Hindlimb muscle (tissue), 1 donor: ENCODE data around the gene CPT1B. TPM values are rescaled to one million over a fixed set of nuclear protein-coding genes. Genes with fewer than 3 reads are reported as not detected.

ENCODE experiments used
- DNase-seq: peaks from one replicate; pipeline ENCODE4 v3.0.0-alpha.2; 2013
- polyA plus RNA-seq: library from polyadenylated mRNA; unstranded; fragments of 120-200 nt; gene quantifications from one replicate; pipeline ENCODE4 v1.2.1, GENCODE V29; 2013; ENCODE audit not compliant: insufficient read length

CPT1B gene
- polyA plus RNA-seq, 1 donor: 52.6 TPM

DNA sequence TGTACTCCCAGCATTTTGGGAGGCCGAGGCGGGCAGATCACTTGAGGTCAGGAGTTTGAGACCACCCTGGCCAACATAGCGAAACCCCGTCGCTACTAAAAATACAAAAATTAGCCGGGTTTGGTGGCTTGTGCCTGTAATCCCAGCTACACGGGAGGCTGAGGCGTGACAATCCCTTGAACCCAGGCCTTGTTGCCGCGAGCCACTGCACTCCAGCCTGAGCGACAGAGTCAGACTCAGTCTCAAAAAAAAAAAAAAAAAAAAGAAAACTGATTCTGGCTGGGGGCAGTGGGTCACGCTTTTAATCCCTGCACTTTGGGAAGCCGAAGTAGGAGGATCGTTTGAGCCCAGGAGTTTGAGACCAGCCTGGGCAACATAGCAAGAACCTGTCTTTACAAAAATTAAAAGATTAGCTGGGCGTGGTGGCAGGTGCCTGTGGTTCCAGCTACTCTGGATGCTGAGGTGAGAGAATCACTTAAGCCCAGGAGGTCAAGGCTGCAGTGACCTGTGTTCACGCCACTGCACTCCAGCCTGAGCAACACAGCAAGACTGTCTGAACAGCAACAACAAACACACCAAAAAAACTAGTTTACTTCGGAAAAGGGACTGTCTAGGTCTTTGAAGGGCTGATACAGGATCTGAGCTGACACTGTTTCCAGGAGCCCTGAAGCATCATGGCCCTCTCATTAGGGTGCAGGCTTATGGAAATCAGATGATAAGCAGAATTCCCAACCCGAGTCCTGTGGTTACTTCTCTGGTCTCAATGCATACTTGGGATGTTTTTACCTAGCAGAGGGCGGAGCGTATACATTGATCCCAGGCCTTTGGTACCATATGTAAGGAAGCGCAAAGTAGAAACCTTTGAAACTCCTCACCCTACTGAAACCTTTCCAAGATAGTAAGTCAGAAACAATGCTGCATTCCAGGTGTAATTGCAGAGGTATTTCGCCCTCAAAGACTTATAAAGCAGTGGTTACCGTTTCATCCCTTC is 6.2 kb upstream of the CPT1B start:
- DNase-seq: no peak

DNA sequence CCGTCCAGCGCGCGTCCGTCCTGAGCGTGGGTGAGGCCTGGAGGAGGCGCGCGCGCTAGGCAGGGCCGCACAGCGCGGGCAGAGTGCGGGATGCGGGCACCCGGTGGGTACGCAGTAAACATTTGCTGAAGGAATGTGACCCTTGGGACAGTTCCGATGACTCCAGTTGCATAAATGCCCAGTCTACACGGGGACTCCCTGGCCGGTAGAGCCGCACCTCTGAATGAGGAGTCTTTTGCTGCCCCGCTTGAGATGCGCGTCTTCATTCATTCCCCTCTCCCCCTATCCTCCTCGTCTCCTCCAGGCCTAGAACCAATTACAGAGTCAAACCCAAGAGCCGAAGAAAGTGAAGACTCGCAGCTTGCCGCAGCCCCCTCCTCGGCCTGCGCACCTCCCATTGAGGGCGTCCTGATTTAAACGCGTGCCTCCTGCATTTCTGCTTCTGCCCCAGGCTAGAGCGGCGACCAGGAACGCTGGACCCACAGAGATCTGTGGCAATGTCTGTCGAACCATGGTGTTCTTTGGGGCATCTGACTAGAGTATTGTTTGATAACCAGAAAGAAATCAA is 5.2 kb upstream of the CPT1B start:
- no peak for DNase-seq

DNA sequence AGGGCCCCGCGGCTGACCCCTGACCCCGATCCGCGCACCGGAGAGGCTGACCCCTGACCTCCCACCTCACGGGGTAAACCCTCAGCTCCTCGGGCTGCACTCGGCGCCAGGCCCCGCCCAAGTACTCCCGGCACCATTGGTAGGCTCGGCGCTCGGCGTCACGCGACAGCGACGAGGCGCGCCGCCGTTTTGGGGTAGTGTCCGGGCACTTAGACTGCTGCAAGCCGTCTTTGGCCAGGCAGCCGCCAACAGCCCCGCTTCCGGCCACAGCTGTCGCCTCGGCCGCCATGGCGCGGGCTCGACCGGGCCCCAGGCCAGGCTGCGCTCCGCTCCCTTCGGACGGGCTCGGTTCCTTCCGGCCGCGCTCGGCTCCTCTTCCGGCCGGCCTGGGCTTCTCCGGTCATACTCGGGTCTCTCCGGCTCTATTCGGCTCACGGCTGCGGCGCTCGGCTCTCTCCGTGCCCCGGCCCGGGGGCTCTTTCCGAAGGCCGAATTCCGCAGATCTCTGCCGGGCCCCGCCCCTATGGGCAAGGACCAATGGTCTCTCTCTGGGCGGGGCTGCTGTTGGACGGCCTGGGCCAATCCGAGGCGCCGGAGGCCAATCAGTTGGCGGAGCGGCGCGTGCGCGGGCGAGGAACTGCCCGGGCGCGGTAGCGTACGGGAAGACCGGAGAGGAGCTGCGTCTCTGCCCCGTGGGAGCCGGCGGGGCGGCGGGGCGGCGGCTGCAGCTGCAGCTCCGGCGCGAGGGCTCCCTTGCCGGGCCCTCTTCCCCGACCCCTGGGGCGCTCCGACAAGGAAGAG is 4.5 kb upstream of the CPT1B start, which contains the start of gene CHKB:
Gene CHKB, minus strand, starts transcription at position 357 of the 801 bp plus-strand sequence. Its CDS starts 68 bp downstream, at position 289.
- peak; percentile 99 for DNase-seq

DNA sequence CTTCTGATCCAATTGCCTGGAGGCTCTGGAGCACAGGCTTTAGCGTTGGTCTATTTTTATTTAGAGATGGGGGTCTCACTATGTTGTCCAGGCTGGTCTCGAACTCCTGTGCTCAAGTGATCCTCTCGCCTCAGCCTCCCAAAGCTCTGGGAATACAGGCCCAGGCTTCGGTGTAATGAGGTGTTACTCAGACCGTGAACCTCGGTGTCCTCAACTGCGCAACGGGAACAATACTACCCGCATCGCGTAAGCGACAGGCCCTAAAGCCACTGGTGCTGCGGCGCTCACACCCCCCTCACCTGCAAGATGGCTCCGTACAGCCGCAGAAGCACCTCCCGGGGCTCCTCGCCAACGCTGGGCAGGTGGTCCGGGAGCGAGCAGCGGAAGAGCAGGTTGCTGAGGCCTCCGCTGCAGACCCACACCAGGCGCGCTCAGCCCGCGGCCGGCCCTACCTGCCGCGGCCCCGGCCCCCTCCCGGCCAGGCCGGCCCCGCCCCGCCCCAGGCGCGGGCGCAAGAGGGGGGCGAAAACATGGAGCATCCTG is 3.8 kb upstream of the CPT1B start:
- DNase-seq: no peak

- no peak for DNase-seq
Observed at GRCh38 chr22:50581031-50581949, 3.1 kb upstream of the CPT1B start.

GRCh38 chr22:50579752-50580151 is 1.5 kb upstream of the CPT1B start:
- no peak for DNase-seq

DNA sequence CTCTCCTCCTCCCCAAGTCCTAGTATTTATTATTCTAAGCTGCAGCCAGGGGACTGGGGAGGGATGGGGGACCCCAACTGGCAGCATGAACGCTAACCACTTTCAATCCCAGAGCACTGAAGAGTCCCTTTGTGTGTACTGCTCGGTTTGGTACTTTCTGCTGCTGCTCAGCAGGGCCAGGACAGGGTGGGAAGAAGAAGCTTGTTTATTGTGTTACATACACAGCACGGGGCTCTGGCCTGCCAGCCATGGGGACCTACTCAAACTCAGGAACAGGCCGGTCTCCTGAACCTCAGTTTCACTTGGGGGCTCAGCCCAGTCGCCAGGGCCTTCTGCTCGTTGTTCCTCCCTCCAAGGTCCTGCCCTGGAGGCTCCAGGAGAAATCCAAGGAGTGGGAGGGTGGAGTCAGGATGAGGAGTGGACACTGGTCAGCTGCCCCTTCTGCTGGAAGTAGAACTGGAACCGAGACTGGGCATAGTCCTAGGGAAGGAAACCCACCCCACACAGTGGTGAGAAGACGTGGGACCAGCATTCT is 616 bp upstream of the CPT1B start:
- DNase-seq: no peak

DNA sequence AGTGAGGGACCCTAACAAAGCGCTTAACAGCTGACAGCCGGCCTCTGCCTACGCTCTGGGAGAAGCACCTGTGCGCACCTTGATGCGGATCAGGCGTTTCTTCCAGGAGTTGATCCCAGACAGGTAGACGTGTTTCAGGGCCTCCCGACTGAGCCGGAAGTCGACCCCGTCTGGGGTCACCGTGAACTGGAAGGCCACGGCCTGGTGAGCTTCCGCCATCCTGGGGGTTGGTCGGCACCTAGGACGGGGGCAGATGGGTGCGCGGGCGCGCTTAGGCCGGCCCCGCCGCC is 585 bp downstream of the CPT1B start:
- DNase-seq: no peak

DNA sequence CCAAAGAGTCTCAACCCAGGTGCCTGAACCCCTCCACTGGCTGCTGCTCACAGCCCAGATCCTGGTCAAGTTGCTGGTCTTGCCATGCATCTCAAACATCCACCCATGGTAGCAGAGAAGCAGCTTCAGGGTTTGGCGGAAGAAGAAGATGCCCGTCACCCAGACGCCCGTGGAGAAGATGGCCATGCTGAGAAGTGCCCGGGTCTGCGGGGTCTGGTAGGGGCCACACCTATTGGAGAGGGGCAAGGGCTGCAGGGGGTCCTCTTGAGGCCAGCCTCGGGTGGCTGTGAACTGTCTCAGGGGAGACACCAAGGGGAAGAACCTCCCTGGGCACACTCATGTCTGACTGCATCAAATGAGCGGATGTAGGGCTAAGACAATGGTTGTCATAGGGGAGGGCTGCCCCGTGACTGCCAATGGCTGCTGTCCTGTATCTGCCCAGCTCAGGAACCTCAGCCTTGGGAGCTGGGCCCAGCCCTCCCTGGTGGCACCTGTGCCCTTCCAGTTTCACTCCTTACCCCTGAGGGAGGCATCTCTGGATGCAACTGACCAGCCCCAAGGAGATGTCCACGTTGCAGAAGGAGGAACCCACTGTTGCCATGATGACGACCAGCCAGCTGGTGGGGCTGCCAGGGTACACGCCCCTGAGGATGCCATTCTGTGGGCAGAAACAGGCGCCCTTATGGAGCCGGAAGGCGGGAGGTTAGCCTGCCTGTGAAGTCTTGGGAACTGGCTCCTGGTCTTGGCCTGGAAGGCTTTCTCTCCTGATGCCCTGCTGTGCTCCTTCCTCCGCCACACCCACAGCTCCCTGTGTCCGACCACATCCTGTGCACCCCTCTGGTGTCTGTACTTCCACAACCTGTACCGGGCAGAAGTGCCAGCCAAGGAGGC is 1.2 kb downstream of the CPT1B start:
- no peak for DNase-seq

DNA sequence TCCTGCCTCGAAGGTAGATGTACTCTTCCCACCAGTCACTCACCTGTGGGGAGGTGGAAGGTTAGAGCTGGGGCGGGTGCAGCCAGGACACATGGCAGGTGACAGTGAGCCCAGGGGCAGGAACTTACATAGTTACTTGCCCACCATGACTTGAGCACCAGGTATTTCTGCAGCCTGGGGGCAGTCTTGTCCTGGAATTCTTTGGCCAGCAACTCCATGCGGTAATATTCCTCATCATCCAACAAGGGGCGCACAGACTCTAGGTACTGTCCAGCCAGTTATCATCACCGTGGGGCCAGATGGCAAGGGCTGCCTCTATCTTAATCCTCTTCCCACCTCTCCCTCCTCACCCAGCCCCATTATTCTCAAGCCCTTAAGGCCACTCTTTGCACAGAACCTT is 2.2 kb downstream of the CPT1B start:
- no peak for DNase-seq

GRCh38 chr22:50575426-50575941 is 2.7 kb downstream of the CPT1B start:
- no peak for DNase-seq

DNA sequence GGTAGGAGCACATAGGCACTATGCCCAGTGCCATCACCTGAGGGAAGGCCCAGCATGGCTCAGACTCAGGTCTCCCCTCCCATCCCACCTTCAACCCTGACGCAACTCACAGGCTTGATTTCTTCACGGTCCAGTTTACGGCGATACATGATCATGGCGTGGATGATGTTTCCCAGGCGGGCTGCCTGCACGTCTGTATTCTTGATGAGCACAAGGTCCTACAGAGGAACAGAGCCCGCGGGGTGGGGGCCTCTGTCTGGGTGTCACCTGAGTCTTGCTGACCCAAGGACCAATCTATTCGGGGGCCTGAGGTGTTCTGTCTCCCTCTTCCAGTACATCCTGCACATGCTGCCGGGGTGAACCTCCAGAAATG is 3.9 kb downstream of the CPT1B start:
- DNase-seq: no peak

GRCh38 chr22:50573491-50574382 is 4.5 kb downstream of the CPT1B start:
- no peak for DNase-seq

- no peak for DNase-seq
Observed at GRCh38 chr22:50572965-50573364, 5.3 kb downstream of the CPT1B start.

GRCh38 chr22:50571264-50572175 is 6.7 kb downstream of the CPT1B start:
- DNase-seq: no peak

- DNase-seq: no peak
Observed at GRCh38 chr22:50570861-50571260, 7.4 kb downstream of the CPT1B start.

DNA sequence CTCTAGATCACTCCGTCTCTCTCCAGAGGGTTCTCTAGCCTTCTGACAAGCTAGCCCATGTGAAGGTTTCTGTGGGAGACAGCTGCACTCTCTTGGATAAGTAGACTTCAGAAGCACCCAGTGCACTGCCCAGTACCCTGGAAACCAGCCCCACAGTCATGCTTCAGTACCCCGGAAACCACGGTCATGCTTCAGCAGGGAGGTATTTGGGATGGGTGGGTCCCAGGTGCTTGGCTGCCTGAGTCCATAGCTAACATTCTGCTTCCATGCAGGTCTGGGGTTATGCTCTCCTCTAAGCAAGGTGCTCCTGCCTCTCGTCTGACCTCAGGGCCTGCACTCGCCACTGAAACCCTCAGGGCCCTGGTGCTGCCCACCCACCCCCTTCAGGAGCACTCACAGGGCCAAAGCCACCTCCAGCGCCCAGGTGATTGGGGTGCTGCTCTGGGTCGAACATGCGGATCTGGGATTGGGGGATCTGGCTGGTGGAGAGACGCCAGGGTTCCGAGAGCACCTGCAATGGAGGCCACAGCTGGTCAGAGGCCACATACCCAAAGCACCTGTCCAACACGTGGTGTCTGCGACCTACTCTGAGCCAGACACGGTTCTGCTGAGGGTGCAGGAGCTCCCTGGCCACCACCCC is 8.2 kb downstream of the CPT1B start:
- no peak for DNase-seq

GRCh38 chr22:50569041-50569459 is 9.2 kb downstream of the CPT1B start:
- DNase-seq: no peak
